Erythroblast (primary cell): ENCODE data around the gene TSSK2.

Source experiments
- GATA1 ChIP-seq: IDR thresholded peaks from 2 replicates; pipeline ENCODE4 v1.6.1; 2011; ENCODE audit warnings: low read depth, mild to moderate bottlenecking, control low read depth, low read length, moderate library complexity
- POLR2A ChIP-seq: IDR thresholded peaks from 2 replicates; pipeline ENCODE4 v1.6.1; 2011; ENCODE audit warnings: mild to moderate bottlenecking, low read length

DNA sequence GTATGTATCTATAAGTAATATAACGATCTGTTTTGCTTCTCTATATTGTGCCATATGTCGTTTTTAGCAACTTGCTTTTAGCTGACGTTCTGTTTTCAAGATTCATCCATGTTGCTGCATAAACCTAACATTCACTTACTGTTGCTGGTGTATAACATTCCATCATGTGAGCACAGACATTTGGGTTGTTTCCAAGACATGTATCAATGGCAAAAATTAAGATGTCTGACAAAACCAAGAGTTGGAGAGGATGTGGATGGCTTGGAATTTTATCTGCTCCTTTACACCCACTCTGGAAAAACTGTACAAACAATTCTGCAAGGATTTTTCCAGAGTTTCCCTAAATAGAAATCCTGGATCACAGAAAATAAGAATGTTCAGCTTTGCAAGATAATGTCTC lies 49.8 kb upstream of the TSSK2 start:
- TF ChIP-seq POLR2A (no peak), GATA1 (no peak)
